ENCODE data around the gene ASAH2B.

The ASAH2B gene

DNA sequence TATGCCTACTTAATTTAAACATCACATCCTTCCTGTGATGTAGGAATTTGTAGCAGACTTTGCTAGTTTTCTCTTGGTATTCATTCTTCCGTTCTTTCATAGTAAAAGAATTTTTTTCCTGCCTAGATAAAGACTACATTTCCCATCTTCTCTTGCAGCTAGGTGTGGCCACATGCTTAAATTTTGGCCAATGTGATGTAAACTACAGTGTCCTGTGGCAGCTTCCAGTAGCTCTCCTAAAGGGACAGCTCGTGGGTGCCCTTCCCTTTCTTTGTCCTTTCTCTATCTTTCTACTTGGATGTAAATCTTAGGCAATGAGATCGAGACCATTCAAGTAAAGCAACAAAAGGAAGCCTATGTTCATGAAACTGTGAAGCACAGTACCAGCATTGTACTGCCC lies 58.6 kb downstream of the ASAH2B start:
- no peak for DNase-seq (ENCODE audit: low read depth)

DNA sequence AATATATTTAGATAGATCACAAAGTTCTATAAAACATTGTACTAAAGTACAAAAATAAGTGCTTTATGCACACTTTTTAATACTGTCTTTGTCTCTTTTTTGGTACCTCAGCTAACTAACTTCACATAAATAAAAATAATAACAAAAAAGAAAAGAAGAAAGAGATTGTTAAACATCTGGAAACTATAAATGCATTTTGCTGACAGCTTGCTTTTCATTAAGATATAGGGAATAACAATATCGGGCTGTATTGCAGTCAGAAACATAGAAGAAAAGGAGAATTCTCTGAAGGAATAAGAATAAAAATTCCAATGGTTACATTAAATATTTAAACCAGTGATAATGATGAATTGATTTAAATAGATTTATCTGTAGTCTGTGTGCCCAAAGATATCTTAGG lies 59.9 kb downstream of the ASAH2B start:
- DNase-seq (ENCODE audit: low read depth), result no peak

- no peak for DNase-seq (ENCODE audit: low read depth)
These were observed 66.4 kb downstream of the ASAH2B start for GRCh38 chr10:50805981-50806622.

- peak; percentile 45 for DNase-seq (ENCODE audit: low read depth)
These were observed 68.4 kb downstream of the ASAH2B start for GRCh38 chr10:50807851-50808776.

All from fibroblast of gingiva (primary cell).